Myocyte (in vitro differentiated cells): ENCODE measurements around the gene GCK. TPM values are rescaled to one million over a fixed set of nuclear protein-coding genes. Genes with fewer than 3 reads are reported as not detected.
A peak's percentile ranks its signal among the peaks of the same experiment; 100 is the strongest.
"Not testable (repeated sequence)": the region's sequence is repeated elsewhere in the genome, so short reads cannot be mapped to it uniquely, and the experiment has no call there.

ENCODE experiments used
- DNase-seq: peaks from one replicate; pipeline ENCODE4 v3.0.0-alpha.2; 2012; ENCODE audit warnings: low read depth
- total RNA-seq: library from RNA; depleted of rRNA; stranded (reverse); fragments of >200 nt; gene quantifications from 2 replicates; pipeline ENCODE4 v1.2.3, GENCODE V29; 2014

GCK gene
- total RNA-seq, 1 donor from 2014 or later, result 0.13 TPM

GRCh38 chr7:44206008-44206407 lies 16.8 kb upstream of the GCK start:
- no peak for DNase-seq

GRCh38 chr7:44201813-44202212 lies 12.6 kb upstream of the GCK start:
- DNase-seq, result no peak

DNA sequence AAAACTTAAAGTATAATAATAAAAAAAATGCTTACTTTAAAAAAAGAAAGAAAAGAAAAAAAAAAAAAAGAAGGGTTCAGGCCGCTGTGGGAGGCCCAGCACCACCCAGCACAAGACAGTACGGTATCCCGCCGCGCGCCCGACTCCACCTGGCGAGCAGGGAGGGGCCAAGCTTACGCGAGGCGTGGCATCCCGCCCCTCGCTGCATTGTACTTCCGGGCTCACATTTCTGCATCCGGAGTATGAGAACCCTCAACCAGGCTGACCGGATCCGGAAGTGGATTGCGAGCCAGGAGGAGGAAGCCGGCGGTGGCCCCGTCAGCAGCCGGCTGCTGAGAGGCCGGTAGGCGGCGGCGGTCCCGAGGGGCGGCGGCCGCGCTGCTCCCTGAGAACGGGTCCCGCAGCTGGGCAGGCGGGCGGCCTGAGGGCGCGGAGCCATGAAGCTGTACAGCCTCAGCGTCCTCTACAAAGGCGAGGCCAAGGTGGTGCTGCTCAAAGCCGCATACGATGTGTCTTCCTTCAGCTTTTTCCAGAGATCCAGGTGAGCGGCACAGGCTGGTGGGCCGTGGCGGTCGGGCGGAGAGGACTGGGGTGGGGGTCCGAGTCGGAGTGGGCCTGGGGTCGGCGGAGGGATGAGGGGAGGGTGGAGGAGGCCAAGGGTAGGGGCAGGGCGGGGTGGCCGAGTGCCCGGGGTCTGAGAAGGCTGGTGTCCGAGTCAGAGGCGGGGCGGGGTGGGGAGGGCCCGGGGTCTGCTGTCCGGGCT lies 11.6 kb upstream of the GCK start, which contains the start of gene YKT6:
YKT6 (plus strand) TSS at position 280 of the 763 bp plus-strand sequence; CDS start at position 438, 158 bp downstream.
- DNase-seq, result peak; percentile 98

DNA sequence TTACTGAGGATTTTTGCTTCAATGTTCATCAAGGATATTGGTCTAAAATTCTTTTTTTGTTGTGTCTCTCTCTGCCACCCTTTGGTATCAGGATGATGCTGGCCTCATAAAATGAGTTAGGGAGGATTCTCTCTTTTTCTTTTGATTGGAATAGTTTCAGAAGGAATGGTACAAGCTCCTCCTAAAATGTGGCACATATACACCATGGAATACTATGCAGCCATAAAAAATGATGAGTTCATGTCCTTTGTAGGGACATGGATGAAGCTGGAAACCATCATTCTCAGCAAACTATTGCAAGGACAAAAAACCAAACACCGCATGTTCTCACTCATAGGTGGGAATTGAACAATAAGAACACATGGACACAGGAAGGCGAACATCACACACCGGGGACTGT lies 10.9 kb upstream of the GCK start:
- not testable (repeated sequence) for DNase-seq

DNA sequence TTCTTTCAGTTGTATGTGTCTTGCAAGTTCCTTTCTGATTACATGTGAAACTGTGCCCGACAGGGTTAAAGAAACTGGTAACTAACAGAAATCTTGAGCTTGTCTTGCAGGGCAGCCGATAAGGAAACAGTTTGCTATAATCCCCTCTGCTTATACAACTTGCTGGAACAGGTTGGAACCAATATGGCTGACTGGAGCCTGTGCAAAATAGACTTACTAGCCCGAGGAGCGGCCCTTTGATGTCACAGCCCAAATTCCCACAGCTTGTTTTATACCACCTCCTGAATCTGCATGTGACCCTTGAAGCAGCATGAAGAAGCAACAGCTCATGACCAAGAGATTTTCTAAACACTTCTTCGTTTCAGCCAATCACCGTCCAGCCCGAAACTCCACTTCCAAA lies 8.2 kb upstream of the GCK start:
- no peak for DNase-seq

DNA sequence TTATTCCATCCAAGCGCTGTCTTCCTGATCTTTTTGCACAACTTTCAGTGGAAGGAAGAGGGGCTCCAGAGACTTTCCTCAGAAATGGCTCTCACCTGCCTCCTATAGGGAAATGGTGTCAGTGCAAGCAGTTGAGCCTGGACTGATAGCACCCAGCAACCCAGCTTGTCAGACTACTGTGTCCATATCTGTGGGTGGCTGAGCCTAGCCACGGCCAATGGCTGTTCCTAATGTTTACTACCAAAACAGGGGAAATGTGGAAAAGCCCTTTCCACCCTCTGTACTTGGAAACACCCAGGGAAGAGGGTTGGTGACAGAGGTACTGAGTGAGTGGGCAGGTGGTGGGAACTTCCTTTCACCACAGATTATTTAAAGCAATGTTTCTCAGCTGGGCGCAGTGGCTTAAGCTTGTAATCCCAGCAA lies 7.2 kb upstream of the GCK start:
- DNase-seq, result peak; percentile 90

DNA sequence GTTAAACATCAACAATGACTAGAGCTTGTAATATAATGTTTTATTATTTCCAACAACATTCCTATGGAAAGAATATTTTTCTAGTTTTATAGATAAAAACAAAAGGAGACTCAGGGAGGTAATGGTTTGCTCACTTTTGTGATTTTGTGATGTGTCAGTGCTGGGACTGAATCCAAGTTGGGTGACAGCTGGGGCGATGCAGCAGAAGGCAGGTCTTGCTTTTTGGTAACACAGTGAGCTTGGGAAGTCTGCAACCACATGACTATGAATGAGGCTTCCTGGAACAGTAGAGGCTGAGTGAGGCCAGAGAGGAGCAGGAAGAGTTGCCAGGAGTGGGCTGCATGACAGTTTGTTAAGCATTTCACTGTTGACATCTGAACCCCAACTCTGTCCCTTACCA lies 6.7 kb upstream of the GCK start:
- DNase-seq, result peak; percentile 93

- no peak for DNase-seq
Measured at GRCh38 chr7:44194562-44195145, 5.4 kb upstream of the GCK start.

- DNase-seq, result peak; percentile 47
Measured at GRCh38 chr7:44194069-44194468, 4.8 kb upstream of the GCK start.

DNA sequence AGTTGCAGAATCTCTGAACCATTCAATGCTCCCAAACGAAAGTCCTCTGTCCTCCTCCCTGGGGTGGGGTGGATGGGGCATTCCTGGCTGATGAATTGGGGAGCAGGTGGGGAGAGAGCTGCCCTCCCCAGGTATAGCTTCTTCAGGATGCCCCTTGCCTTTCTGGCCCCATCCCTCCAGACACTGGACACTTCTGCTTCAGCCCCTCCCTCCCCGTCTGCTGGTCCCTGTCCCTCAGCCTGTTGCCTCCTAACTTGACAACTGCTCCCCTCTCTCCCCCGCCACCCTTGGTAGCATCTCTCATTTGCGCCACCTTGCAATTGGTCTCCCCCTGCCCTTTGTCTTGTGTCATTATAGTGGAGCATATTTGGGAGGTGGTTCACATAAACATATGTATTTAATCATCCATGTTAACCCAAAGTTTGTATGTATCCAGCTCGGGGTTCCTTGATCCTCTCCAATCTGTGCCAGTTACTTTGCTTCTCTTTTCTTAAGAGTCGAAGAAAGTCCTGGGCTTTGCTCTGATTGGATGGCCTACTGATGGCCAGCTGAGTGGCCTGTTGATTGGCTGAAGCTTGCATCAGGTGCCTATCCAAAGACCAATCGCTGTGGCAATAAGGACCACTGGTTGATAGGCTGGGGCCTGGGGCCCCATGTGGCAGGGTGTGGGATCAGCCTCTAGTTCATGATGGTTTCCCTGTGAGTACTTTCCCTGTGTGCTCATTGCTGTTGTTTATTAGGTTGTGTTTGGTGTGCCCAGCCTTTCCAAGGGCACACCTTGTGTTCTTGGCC lies 4.0 kb upstream of the GCK start:
- DNase-seq, result no peak

- no peak for DNase-seq
Measured at GRCh38 chr7:44191171-44191570, 1.9 kb upstream of the GCK start.

GRCh38 chr7:44189993-44190872 lies 994 bp upstream of the GCK start:
- DNase-seq, result no peak

DNA sequence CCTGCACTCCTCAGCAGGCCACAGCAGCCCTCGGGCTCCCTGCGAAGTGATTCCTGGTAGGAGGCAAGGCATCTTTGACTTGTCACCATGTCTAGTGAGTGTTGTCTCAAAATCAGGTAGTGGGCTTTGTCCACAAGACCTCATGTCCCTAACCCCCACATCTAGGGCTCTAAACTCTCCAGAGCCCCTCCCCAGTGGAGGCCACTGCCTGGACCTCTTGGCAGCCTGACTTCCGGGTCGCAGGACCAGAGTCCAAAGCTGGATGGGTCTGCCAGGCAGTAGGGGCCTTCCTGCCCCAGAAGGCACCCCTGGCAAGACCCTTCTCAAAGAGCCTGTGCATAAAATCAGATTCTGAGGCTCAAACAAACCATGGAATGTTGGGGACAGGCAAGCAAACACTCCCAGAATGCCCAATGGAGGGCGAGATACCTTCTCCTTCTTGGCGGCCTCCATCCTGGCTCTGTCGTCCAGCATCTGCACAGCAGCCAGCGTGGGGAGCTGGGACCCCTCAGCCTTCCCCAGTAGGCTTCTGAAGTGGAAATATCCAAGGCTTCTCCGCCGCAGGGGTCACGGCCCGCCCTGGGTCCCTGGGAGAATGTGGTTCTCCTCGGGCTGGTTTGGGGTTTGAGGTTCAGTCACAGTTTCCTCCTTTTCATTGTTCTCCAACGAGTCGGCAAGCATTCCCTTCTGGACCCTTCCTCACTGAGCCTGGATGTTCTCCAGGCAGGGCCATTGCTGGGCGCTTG lies 586 bp downstream of the GCK start:
- no peak for DNase-seq

DNA sequence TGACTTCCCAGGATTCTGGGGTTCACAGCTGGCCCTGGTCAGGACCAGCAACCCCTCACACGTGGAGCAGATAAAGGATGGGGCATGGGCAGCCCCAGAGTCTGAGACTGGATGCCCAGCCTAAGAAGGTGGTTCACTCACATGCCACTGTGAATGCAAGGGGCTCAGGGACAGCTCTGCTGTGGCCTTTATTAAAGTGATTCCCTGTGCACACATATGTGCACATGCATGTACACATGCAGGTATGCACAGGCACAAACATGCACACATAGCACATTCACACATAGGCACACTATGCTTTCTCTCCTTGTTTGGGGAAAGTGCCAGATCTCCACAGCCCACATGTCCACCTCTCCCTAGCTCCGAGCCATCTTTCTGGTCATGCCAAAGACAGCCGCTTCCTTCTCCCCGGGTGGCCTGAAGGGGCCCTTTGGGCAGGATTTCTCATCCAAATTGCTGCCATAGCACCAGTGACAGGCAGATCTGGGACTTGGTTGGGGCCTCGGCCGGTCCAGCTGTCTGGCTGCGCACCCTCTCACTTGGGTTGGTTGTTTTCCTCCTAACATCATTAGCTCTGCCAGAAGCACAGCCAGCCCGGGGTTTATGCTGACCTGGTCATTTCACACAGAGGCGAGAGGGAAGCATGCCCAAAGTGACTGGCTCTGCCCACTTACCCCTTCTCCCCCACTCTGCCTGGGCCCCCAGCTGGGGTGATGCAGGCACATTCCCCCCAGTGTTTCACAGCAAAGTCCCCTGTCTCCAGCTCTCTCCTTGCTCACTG lies 1.4 kb downstream of the GCK start:
- DNase-seq, result no peak

GRCh38 chr7:44186736-44187135 lies 2.5 kb downstream of the GCK start:
- DNase-seq, result no peak

- peak; percentile 47 for DNase-seq
Measured at GRCh38 chr7:44185729-44186128, 3.5 kb downstream of the GCK start.

- no peak for DNase-seq
Measured at GRCh38 chr7:44184873-44185446, 4.3 kb downstream of the GCK start.

- peak; percentile 88 for DNase-seq
Measured at GRCh38 chr7:44184206-44184872, 4.9 kb downstream of the GCK start.

GRCh38 chr7:44183386-44183785 lies 5.9 kb downstream of the GCK start:
- DNase-seq, result no peak
